SH-SY5Y (cell line): ENCODE measurements around the gene ZACN.

Source experiments
- GATA2 ChIP-seq: IDR thresholded peaks from 2 replicates; pipeline ENCODE4 v1.6.1; 2011; ENCODE audit warnings: mild to moderate bottlenecking, low read depth, low read length
- GATA3 ChIP-seq: IDR thresholded peaks from 2 replicates; pipeline ENCODE4 v1.6.1; 2011; ENCODE audit warnings: low read depth, mild to moderate bottlenecking, low read length, moderate library complexity

GRCh38 chr17:76103274-76104139 lies 24.5 kb downstream of the ZACN start, which contains the start of gene EXOC7:
- TF ChIP-seq GATA2 (no peak), GATA3 (no peak)
